Mesendoderm (in vitro differentiated cells): Measurements from ENCODE around the gene CNPY2.
"Not testable (repeated sequence)": the region's sequence is repeated elsewhere in the genome, so short reads cannot be mapped to it uniquely, and the experiment has no call there.

Experiments used
- DNase-seq: peaks from one replicate; pipeline ENCODE4 v3.0.0; 2013
- H2AK5ac ChIP-seq: 2 replicates; pipeline ENCODE4 v1.6.1; 2013; ENCODE audit warnings: low read length, inconsistent platforms
- H2BK120ac ChIP-seq: 2 replicates; pipeline ENCODE4 v1.6.1; 2013; ENCODE audit warnings: low read depth, mild to moderate bottlenecking, low read length, moderate library complexity, mixed read lengths
- H2BK15ac ChIP-seq: replicated peaks from 2 replicates; pipeline ENCODE4 v1.6.1; 2013; ENCODE audit warnings: low read depth, mild to moderate bottlenecking, moderate library complexity
- H2BK5ac ChIP-seq: 2 replicates; pipeline ENCODE4 v1.6.1; 2013; ENCODE audit warnings: low read length, inconsistent platforms
- H3K18ac ChIP-seq: 2 replicates; pipeline ENCODE4 v1.6.1; 2013; ENCODE audit warnings: mild to moderate bottlenecking, low read length, mixed read lengths
- H3K23ac ChIP-seq: one replicate; pipeline ENCODE4 v1.6.1; 2013; ENCODE audit warnings: low read length
- H3K27ac ChIP-seq: 2 replicates; pipeline ENCODE4 v1.5.1; 2013; ENCODE audit warnings: low read depth, mild to moderate bottlenecking, inconsistent platforms, low read length, moderate library complexity
- H3K27me3 ChIP-seq: 2 replicates; pipeline ENCODE4 v1.6.1; 2013; ENCODE audit warnings: low read length, control low read depth, mild to moderate bottlenecking, inconsistent platforms; ENCODE audit not compliant: insufficient read depth, poor library complexity
- H3K36me3 ChIP-seq: 2 replicates; pipeline ENCODE4 v1.6.1; 2013; ENCODE audit warnings: low read length, inconsistent platforms; ENCODE audit not compliant: control insufficient read depth, insufficient read depth
- H3K4ac ChIP-seq: one replicate; pipeline ENCODE4 v1.6.1; 2013; ENCODE audit warnings: low read depth, mild to moderate bottlenecking, low read length, moderate library complexity
- H3K4me1 ChIP-seq: 2 replicates; pipeline ENCODE4 v1.6.1; 2013; ENCODE audit warnings: low read depth, low read length, inconsistent platforms; ENCODE audit not compliant: control insufficient read depth
- H3K4me2 ChIP-seq: 2 replicates; pipeline ENCODE4 v1.6.1; 2013; ENCODE audit warnings: low read length
- H3K4me3 ChIP-seq: 2 replicates; pipeline ENCODE4 v1.5.1; 2013; ENCODE audit warnings: mild to moderate bottlenecking, low read length
- H3K56ac ChIP-seq: one replicate; pipeline ENCODE4 v1.6.1; 2013; ENCODE audit warnings: low read length
- H3K79me1 ChIP-seq: 2 replicates; pipeline ENCODE4 v1.6.1; 2013; ENCODE audit warnings: low read length, inconsistent platforms
- H3K79me2 ChIP-seq: 2 replicates; pipeline ENCODE4 v1.6.1; 2013; ENCODE audit warnings: mild to moderate bottlenecking, low read length; ENCODE audit not compliant: control insufficient read depth, insufficient read depth
- H3K9ac ChIP-seq: 2 replicates; pipeline ENCODE4 v1.6.1; 2013; ENCODE audit warnings: low read length, inconsistent platforms
- H4K5ac ChIP-seq: one replicate; pipeline ENCODE4 v1.6.1; 2013; ENCODE audit warnings: low read length
- H4K8ac ChIP-seq: one replicate; pipeline ENCODE4 v1.6.1; 2013; ENCODE audit warnings: low read depth, mild to moderate bottlenecking, control low read depth, low read length, moderate library complexity
- whole genome bisulfite sequencing: extraction: QIAGEN DNeasy Blood & Tissue Kit; methylation state at CpG from one replicate; pipeline ENCODE4 v1.1.7; 2013; ENCODE audit warnings: low lambda C conversion rate, missing lambda C conversion rate; ENCODE audit not compliant: insufficient coverage; ENCODE audit errors: extremely low coverage; 5-methylcytosine and 5-hydroxymethylcytosine counted together

The CNPY2 gene

GRCh38 chr12:56286044-56286830, 29.6 kb downstream of the CNPY2 start:
- Histone ChIP-seq H3K4ac (no peak overlapping the region), H3K79me1 (no peaks in the 10 kb centered on the region), H4K5ac (no peak overlapping the region), H3K36me3 (peaks cover 7% of the 10 kb centered on the region), H2BK5ac (no peak overlapping the region), H3K23ac (no peak overlapping the region), H3K27me3 (no peaks in the 10 kb centered on the region), H3K4me3 (no peak overlapping the region), H3K79me2 (peaks cover 2% of the 10 kb centered on the region), H3K27ac (no peak overlapping the region), H3K18ac (no peak overlapping the region), H3K4me2 (no peak overlapping the region), H3K4me1 (no peaks in the 10 kb centered on the region), H2BK120ac (no peak overlapping the region), H3K9ac (no peak overlapping the region), H2AK5ac (no peak overlapping the region), H2BK15ac (no peak overlapping the region), H4K8ac (no peak overlapping the region), H3K56ac (no peak overlapping the region)
- DNase-seq: no peak
- no CpG with 5 or more reads among the region's 4 CpGs for WGBS

GRCh38 chr12:56284263-56284662, 31.5 kb downstream of the CNPY2 start:
- not testable (repeated sequence) for H2BK120ac ChIP-seq, H4K5ac ChIP-seq, H3K4me3 ChIP-seq, H2AK5ac ChIP-seq, H3K79me1 ChIP-seq, H2BK5ac ChIP-seq, H4K8ac ChIP-seq, H3K4me2 ChIP-seq, DNase-seq, H3K27me3 ChIP-seq, H2BK15ac ChIP-seq, H3K56ac ChIP-seq, H3K4me1 ChIP-seq, H3K9ac ChIP-seq, H3K36me3 ChIP-seq, H3K27ac ChIP-seq, H3K18ac ChIP-seq, H3K4ac ChIP-seq, H3K79me2 ChIP-seq, H3K23ac ChIP-seq
- no CpG with 5 or more reads among the region's 5 CpGs for WGBS

- Histone ChIP-seq H2BK15ac (no peak overlapping the region), H4K8ac (no peak overlapping the region), H3K27me3 (no peaks in the 10 kb centered on the region), H3K27ac (no peak overlapping the region), H3K4me2 (no peak overlapping the region), H3K79me1 (no peaks in the 10 kb centered on the region), H2BK5ac (no peak overlapping the region), H3K23ac (no peak overlapping the region), H3K18ac (no peak overlapping the region), H3K79me2 (no peaks in the 10 kb centered on the region), H2AK5ac (no peak overlapping the region), H3K9ac (no peak overlapping the region), H3K4me1 (no peaks in the 10 kb centered on the region), H3K4ac (no peak overlapping the region), H3K4me3 (no peak overlapping the region), H3K36me3 (peaks cover 9% of the 10 kb centered on the region), H2BK120ac (no peak overlapping the region), H4K5ac (no peak overlapping the region), H3K56ac (no peak overlapping the region)
- WGBS: no CpG with 5 or more reads among the region's 2 CpGs
- DNase-seq: no peak
These were observed 33.2 kb downstream of the CNPY2 start for GRCh38 chr12:56282579-56282978.

- Histone ChIP-seq H3K79me2 (no peaks in the 10 kb centered on the region), H3K4me1 (no peaks in the 10 kb centered on the region), H3K4me2 (no peak overlapping the region), H4K8ac (no peak overlapping the region), H3K27me3 (no peaks in the 10 kb centered on the region), H2BK120ac (no peak overlapping the region), H3K36me3 (peaks cover 9% of the 10 kb centered on the region), H2BK5ac (no peak overlapping the region), H3K9ac (no peak overlapping the region), H3K4ac (no peak overlapping the region), H3K23ac (no peak overlapping the region), H3K4me3 (no peak overlapping the region), H3K56ac (no peak overlapping the region), H2AK5ac (no peak overlapping the region), H3K18ac (no peak overlapping the region), H3K79me1 (no peaks in the 10 kb centered on the region), H4K5ac (no peak overlapping the region), H3K27ac (no peak overlapping the region), H2BK15ac (no peak overlapping the region)
- DNase-seq: no peak
- WGBS: 100% methylated on average over 1 of the region's 6 CpGs
These were observed 33.8 kb downstream of the CNPY2 start for GRCh38 chr12:56282030-56282429.

GRCh38 chr12:56280849-56281248, 34.9 kb downstream of the CNPY2 start:
- Histone ChIP-seq H3K9ac (no peak overlapping the region), H2AK5ac (no peak overlapping the region), H4K8ac (no peak overlapping the region), H3K23ac (no peak overlapping the region), H3K27me3 (no peaks in the 10 kb centered on the region), H3K4me1 (no peaks in the 10 kb centered on the region), H2BK120ac (no peak overlapping the region), H3K36me3 (peaks cover 10% of the 10 kb centered on the region), H2BK15ac (no peak overlapping the region), H3K4ac (no peak overlapping the region), H3K27ac (no peak overlapping the region), H2BK5ac (no peak overlapping the region), H3K4me2 (no peak overlapping the region), H3K79me2 (no peaks in the 10 kb centered on the region), H3K18ac (no peak overlapping the region), H3K4me3 (no peak overlapping the region), H3K56ac (no peak overlapping the region), H3K79me1 (no peaks in the 10 kb centered on the region), H4K5ac (no peak overlapping the region)
- DNase-seq: no peak

GRCh38 chr12:56278905-56279304, 36.9 kb downstream of the CNPY2 start:
- no peak for DNase-seq
- Histone ChIP-seq H3K4me3 (no peak overlapping the region), H3K79me1 (no peaks in the 10 kb centered on the region), H2BK15ac (no peak overlapping the region), H3K27ac (no peak overlapping the region), H2BK5ac (no peak overlapping the region), H3K23ac (no peak overlapping the region), H4K8ac (no peak overlapping the region), H2AK5ac (no peak overlapping the region), H3K9ac (no peak overlapping the region), H3K27me3 (no peaks in the 10 kb centered on the region), H3K4ac (no peak overlapping the region), H3K18ac (no peak overlapping the region), H3K79me2 (no peaks in the 10 kb centered on the region), H3K36me3 (peaks cover 16% of the 10 kb centered on the region), H2BK120ac (no peak overlapping the region), H3K4me2 (no peak overlapping the region), H3K4me1 (no peaks in the 10 kb centered on the region), H3K56ac (no peak overlapping the region), H4K5ac (no peak overlapping the region)
- WGBS: no CpG with 5 or more reads among the region's 3 CpGs
